GM18526 (cell line): Measurements from ENCODE around the gene SEMA6A.

Experiments used
- POLR2A ChIP-seq: IDR thresholded peaks from 3 replicates; pipeline ENCODE4 v1.6.1; 2011; ENCODE audit not compliant: insufficient read length; ENCODE audit errors: extremely low read depth

The SEMA6A gene

DNA sequence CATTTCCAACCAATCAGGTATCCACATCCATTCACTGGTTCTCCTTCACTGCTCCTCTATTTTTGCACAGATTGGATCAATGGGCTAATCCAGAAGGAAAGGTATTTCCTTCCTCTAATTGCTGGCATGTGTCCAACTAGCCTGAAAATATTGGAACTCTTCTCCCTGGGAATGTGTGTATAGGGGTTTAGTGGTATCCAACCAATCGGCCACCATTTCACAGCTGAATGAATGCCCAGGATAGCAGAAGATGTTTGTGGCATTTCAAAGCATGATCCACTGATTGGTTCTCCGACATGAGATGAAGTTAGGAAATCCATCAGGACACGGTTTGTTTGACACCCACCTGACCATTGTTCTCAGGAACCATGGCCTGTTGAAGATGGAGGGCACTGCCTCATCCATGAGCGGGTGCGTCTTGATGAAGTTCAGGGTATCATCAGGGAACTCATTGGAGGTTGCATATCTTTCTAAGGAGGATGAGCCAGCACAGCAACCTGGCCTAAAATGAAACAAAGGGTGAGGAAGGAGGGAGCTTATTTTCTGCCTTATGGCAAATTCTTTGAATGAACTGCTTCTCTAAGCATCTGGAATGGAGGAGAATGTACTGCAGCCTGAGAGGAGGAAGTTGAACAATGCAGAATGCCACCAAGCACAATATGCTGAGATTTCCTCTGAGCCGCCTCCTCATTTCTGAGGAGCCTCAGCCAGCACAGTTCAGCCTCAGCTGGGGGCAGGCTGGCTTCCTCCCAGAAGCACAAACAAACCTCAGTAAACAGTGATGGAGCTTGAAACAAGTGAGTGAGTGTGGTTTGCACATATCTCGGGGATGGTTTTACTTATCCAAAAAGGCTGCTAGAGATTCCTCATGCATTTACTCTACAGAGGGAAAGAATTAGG is 94.6 kb downstream of the SEMA6A start:
- no peak for TF ChIP-seq POLR2A

DNA sequence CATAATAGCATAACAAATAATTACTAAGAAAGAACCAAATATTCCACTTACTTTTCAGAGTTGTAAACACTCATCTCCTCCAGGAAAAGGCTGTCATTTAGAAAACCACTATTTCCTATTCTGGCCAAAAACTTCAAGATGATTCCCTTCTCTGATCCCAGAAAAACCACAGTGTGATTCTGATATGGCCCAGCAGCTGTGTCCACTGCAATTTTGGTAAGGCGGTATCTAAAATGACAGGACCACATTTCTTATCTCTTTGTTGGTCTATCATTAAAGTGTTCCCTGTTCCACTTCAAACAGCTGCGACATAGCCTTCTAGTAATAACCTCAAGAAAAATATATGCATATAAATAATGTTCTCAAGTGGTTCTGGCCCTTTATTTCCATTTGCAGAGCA is 96.1 kb downstream of the SEMA6A start:
- no peak for TF ChIP-seq POLR2A

DNA sequence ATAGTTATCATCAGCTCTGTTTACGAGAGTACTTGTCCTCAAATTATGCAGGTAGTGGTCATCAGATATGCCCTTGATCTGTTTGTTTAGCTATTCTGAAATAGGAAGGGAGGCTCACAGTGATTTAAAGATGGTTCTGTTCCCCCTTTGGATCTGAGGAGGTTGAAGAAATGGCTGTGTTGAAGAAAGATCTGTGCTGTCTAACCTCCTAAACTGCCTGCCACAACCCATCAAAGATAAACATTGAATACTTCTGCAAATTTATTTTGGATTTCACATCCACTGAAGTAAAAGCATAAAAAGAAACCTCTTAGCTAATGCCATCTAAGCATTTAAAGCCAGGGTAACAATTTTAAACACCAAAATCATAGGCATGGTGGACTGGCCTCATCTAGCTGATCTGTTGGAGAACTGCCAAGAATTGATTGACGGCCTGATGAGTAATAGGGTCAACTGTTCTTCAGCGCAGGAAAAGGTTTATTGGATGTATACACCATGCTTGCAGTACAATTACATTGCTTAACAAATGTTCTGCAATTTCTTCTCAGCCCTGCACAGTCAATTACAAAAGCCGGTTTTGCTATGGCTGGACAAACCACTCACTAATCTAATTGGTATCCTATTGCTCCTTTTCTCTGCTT is 97.6 kb downstream of the SEMA6A start:
- TF ChIP-seq POLR2A = no peak

DNA sequence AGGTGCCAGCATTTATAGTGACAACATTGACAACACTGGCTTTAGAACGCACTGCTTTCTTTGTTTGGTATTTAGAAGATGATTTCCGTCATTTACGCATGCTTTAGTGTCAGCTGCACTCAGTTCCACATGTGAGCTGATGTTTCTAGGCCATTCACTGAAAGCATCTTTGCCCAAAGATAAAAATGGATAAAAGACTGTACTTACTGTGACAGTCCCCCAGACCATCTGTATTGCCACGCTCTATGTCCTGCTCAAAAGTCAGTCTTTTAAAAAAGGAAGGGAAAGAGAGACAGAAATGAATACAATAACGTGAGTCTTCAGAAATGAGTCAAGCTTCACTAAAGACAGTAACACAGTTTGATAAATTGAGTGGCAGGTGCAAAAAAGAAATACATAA is 99.3 kb downstream of the SEMA6A start:
- TF ChIP-seq POLR2A = no peak

DNA sequence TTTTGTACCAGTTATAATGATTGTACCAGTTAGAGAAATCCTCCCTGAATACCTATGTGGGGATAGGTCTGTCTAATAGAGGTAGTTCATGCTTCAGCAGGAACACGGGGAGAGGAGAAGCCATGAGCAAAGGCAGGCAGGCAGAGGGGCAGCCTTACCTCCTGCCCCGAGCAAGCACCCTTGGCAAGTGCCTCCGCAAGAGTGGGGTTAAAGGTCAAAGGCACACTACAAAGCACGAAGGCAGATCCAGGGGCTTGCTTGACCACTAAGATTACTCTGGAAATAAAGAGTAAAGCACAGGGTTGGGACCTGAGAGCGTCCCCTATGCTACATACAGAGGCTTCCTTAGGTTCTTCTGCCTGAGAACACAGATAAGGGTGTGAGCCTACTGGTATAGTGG is 100.9 kb downstream of the SEMA6A start:
- no peak for TF ChIP-seq POLR2A

DNA sequence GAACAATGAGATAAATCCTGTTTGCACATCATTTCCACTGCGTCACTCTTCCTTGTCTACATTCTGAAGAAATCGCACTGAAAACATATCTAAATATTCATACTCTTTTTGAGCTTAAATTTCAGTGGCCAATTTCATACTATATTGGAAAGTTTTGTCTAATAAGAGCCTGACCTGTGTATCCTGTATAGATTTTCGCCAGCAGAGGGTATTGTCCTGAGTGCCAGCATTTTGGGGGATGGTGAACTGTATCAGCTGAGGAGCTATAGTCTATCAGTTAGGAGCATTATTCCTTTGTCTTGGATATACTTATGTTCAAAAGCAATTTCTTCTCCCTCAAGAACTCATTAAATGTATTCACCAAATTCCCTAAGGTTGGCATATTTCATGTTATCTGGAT is 102.3 kb downstream of the SEMA6A start:
- TF ChIP-seq POLR2A = no peak

DNA sequence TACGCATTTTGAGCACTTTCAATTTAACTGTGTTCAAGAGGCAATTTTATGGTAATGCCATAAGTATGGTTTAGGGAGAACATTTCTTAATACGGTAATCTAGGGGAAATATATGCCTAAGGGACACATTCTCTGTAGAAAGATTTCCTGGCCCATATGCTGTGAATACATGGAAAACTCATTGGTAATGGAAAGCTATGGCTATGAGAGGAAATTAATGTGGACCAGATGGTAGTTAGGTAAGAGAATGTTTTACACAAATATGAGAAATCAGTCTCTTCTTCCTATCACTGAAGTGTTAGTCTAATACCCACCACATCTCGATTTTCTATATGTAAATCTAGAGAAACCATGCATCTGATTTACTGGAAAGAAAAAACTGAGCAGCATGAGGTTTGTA is 105.0 kb downstream of the SEMA6A start:
- no peak for TF ChIP-seq POLR2A

DNA sequence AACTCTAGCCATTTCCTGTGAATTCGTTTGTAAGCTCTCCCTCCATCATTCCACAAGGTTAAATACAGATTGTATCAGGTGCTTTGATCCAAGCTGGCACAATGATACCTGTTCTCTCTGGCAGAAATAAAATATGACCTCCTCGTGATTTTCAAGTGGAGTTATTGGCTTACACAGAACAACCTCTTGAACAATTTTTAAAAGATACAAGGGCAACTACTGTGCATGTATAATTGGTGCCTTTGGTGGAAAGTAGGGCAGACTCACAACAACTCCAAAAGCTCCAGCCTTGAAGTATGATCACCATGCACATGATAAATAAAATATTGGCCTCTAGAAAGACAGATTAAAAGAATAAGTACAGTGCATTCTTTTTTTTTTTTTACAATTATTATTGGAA is 106.0 kb downstream of the SEMA6A start:
- TF ChIP-seq POLR2A = no peak

DNA sequence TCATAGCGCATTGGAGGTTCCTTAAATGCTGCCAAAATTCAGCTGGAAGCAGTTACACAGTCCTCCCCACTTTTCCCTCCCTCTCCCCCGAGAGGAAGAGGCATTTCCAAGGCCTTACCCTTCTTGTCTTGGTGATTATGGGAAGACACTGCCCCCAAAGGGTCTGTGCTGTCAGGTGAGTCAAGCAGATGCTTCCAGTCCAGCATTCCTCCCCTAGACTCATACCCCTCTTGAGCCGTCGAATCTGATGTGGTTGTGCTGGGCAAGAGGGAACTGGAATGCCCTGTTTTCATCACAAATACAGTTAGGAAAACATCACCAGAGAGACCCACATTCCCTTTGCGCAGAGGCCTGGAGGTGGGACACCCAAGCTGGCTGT is 107.2 kb downstream of the SEMA6A start:
- no peak for TF ChIP-seq POLR2A

DNA sequence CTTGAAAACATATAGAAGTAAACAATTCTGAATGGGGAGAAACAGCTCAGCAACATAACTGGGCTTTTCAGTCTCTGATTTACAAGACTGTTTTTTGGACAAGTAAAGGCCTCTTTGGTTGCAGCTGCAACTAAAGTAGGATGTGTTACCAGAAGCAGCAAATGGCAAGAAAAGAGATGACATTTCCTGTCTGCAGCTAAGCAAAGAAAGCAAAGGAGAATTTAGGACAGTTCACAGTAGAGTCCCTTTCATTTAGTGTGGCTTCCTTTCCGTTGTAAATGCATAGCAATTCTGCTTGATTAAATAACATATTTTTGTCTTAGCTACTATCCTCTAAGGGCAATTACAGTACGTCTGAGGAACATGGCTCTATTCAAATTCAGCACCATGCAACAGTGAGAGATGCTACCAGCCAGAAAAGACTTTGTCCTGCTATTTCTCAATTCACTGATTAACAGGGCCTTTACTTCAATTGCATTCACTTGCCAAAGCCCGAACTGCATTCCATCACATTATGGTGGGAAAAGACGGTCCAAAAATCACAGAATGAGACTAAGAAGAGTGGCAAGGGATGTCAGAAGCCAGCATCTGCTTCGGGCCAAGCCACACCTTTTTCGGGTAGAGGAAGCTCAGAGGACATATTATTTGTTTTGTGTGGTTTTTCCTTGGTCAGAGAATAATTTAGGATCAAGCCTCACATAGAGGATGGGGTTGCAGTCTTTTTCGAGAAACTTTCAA is 107.7 kb downstream of the SEMA6A start:
- TF ChIP-seq POLR2A = no peak

DNA sequence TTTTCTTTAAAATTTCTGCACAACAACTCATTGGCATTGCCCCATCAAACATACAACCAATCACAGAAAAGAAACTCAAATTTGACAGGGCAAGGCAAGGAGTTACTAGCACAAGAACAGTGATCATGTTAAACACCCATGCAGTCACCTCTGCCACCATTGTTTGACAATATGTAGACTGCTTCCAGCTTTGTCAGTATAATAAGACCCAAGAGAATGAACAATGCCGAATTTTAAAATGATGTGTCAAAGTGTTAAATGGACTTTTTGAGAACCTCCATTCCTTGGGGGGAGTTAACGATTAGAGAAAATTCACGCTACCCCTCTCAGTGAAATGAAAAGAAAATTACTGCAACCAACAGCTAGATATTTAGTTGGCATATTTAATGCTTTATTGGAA is 109.2 kb downstream of the SEMA6A start:
- no peak for TF ChIP-seq POLR2A

DNA sequence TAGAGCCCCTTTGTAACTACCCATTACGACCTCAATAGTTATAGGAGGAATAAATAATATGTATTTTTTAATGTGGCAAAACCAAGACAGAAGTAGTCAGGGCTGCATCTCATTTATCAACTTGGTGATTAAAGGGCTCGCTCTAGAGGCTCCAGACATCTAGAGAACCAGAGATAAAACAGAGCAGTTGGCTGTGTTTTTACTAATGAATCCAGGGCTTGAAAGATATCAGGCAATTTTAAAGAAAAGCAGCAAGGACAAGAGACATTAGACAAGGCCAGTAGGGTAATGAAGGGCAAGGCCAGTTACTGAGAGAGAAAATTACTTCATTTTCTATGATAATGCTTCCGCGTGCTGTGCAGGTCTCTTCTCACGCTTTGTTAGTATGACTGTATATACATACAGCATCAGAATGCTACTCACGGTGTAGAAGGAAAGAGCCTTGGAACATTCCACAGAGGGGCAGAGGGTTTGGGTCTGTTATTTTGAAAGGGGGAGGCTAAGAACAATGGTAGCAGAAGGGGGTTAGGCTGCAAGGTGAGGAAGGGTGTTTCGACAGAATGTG is 110.4 kb downstream of the SEMA6A start:
- TF ChIP-seq POLR2A = no peak

DNA sequence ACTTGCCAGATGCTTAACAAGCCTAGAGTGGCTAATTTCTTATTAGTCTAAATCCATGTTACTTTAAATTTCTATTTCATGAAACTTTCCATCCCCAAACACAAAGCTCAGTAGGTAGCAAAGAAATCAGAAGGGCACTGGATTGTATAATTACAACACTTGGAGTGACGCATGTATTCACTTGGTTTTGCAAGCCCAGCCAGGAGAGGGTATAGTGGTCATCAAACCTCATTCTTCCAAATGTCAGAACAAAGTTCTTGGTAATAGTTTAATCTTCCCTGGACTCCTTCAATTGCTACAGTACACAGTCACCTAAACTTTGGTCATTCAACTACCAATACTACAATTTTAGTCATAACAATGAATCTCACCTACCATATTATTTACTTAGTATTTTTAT is 112.1 kb downstream of the SEMA6A start:
- no peak for TF ChIP-seq POLR2A

DNA sequence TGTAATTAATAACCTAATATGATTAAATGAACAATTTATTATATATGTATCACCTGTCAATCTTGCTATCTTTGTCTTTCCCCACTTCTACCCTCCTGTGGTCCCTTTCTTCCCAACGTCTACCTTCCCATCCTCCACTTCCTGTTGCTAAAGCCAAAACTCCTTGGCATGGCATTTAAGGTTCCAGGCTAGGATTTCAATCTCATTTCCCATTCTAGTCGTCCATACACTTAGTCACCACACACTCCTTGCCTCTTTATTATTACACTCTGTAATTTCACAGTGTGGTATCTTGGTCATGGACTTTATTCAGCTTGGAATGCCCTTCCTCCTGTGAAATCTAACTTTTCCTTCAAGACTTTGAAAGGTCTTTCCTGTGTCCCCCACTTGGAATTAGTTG is 115.3 kb downstream of the SEMA6A start:
- no peak for TF ChIP-seq POLR2A

DNA sequence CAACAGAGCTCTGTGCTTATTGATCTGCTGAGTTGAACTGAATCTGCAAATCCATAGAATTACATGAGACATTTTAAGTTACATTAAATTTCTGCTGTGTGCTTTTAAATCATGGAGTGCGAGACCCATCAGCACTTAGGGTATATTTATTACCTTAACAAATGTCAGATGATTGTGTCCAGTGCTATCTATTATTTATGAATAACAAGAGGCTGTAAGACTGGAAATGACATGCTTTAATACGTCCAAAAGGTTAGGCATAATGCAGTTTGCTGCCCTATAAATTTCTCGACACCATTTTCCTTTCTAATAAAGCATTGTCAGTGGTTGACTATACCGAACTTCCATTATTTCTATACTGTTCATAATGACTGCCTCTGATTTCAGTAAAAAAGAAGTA is 117.6 kb downstream of the SEMA6A start:
- no peak for TF ChIP-seq POLR2A

DNA sequence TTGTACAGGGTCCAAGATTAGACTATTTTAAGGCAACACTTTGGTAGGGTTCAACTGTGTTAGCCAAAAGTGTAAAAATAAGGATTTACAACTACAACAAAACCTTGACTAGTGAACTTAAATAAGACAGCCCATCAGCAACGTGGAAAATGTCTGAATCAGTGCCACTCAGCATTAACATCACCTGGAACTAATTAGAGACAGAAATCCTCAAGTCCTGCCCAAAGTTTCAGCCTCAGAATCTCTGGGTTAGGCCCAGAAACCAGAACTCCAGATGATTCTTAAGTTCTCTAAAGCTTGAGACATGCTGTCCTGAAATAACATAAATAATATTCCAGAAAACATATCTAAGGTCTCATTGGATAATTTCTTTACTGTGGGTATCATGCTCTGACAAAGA is 118.6 kb downstream of the SEMA6A start:
- TF ChIP-seq POLR2A = no peak

DNA sequence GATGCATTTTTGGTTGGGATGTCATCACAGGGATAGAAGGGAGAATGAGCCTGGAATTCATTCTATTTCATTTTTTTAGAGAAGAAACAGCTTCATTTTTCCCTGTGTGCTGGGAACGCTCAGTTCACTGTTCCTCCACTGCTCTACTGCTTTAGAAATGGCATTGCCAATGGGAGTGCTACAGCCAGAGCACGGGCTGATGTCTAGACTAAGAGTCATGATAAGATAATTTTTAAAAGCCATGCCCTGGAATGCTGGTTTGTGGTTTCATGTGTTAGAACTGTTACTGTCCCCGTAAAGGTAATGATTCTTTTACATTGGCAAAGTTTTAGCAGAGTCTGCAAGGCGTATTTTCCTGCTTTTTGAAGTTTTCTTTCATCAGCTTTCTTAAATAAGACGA is 119.6 kb downstream of the SEMA6A start:
- no peak for TF ChIP-seq POLR2A
